Esophagus muscularis mucosa (tissue), 4 donors: ENCODE measurements around the gene CDY1B.
"Not testable (repeated sequence)": the region's sequence is repeated elsewhere in the genome, so short reads cannot be mapped to it uniquely, and the experiment has no call there.

Experiments used
- EP300 ChIP-seq: sonication (generic); formaldehyde crosslinking; IDR thresholded peaks from one replicate; pipeline ENCODE4 v1.6.1; 2017; ENCODE audit warnings: antibody characterized with exemption
- POLR2A ChIP-seq: fragments of 450-650 bp; IDR thresholded peaks from one replicate; pipeline ENCODE4 v1.6.1; 2017; ENCODE audit warnings: antibody characterized with exemption, moderate library complexity, mild to moderate bottlenecking, low read depth
- POLR2AphosphoS5 ChIP-seq, 2 donors: sonication (generic); formaldehyde crosslinking; IDR thresholded peaks; one replicate each; pipeline ENCODE4 v1.6.1; 2017; ENCODE audit warnings: antibody characterized with exemption in 2 of 2
- TF ChIP-seq, protein P1 (sequence below), 3 experiments: fragments of 200-600 bp in 2 of 3; fragments of 450-650 bp in 1 of 3; sonication (generic) in 2 of 3; IDR thresholded peaks; one replicate each; pipeline ENCODE4 v1.5.1; 2017 to 2019; ENCODE audit warnings: antibody characterized with exemption in 3 of 3, mild to moderate bottlenecking in 2 of 3, moderate library complexity in 1 of 3

GRCh38 chrY:24047919-24048318 lies at the start of gene CDY1B:
- TF ChIP-seq, protein P1, sequence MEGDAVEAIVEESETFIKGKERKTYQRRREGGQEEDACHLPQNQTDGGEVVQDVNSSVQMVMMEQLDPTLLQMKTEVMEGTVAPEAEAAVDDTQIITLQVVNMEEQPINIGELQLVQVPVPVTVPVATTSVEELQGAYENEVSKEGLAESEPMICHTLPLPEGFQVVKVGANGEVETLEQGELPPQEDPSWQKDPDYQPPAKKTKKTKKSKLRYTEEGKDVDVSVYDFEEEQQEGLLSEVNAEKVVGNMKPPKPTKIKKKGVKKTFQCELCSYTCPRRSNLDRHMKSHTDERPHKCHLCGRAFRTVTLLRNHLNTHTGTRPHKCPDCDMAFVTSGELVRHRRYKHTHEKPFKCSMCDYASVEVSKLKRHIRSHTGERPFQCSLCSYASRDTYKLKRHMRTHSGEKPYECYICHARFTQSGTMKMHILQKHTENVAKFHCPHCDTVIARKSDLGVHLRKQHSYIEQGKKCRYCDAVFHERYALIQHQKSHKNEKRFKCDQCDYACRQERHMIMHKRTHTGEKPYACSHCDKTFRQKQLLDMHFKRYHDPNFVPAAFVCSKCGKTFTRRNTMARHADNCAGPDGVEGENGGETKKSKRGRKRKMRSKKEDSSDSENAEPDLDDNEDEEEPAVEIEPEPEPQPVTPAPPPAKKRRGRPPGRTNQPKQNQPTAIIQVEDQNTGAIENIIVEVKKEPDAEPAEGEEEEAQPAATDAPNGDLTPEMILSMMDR (IDR thresholded peaks at IDR 0.05): not testable (repeated sequence)
- not testable (repeated sequence) for TF ChIP-seq POLR2A; EP300; POLR2AphosphoS5 (IDR thresholded peaks at IDR 0.05)
